K562 (cell line): ENCODE measurements around the gene GRK3.

Experiments used
- ARID1B ChIP-seq: fragments of 450-650 bp; IDR thresholded peaks from 2 replicates; pipeline ENCODE4 v1.6.1; 2016; ENCODE audit warnings: antibody characterized with exemption, mild to moderate bottlenecking, inconsistent platforms
- CTCF ChIP-seq, 3 experiments: IDR thresholded peaks in 2 of 3; conservative IDR thresholded peaks in 1 of 3; 2 replicates each; pipeline ENCODE4 v1.5.1; 2011 to 2012; ENCODE audit warnings: low read length in 3 of 3, mild to moderate bottlenecking in 3 of 3, control low read depth in 2 of 3, improper control_type of control experiment in 1 of 3, inconsistent platforms in 1 of 3, low read depth in 1 of 3, mixed read lengths in 1 of 3, moderate library complexity in 1 of 3; ENCODE audit not compliant: insufficient read depth in 2 of 3
- ETV6 ChIP-seq, 3 experiments: fragments of 150-350 bp in 1 of 3; sonication (generic) in 1 of 3; formaldehyde crosslinking in 1 of 3; IDR thresholded peaks; 2 replicates each; pipeline versions ENCODE4 v1.6.1 to v1.8.0; 2014 to 2022; ENCODE audit warnings: borderline replicate concordance in 2 of 3, low read depth in 2 of 3, antibody characterized with exemption in 1 of 3, low read length in 1 of 3, mild to moderate bottlenecking in 1 of 3, missing genetic modification reagents in 1 of 3
- KLF1 ChIP-seq: fragments of 450-650 bp; IDR thresholded peaks from 2 replicates; pipeline ENCODE4 v1.6.1; 2016; ENCODE audit warnings: missing genetic modification characterization, missing compliant biosample characterization
- POLR2A ChIP-seq: fragments of 450-650 bp; conservative IDR thresholded peaks from 2 replicates; pipeline ENCODE4 v1.6.1; 2016
- RCOR1 ChIP-seq, 2 experiments: IDR thresholded peaks; 2 replicates each; pipeline ENCODE4 v1.6.1; 2012; ENCODE audit warnings: low read depth in 2 of 2, low read length in 2 of 2, borderline replicate concordance in 1 of 2, improper control_type of control experiment in 1 of 2
- RNF2 ChIP-seq: sonication (generic); IDR thresholded peaks from 2 replicates; pipeline ENCODE4 v1.6.1; 2016
- SP1 ChIP-seq: sonication (generic); formaldehyde crosslinking; IDR thresholded peaks from 2 replicates; pipeline ENCODE4 v1.8.1; 2022; ENCODE audit warnings: mild to moderate bottlenecking, missing genetic modification reagents
- STAT5B ChIP-seq: fragments of 250-450 bp; sonication (Bioruptor Pico); IDR thresholded peaks from 2 replicates; pipeline ENCODE4 v1.8.0; 2021; ENCODE audit warnings: mild to moderate bottlenecking, inconsistent platforms
- TCF7L2 ChIP-seq: fragments of 150-350 bp; IDR thresholded peaks from 2 replicates; pipeline ENCODE4 v1.6.1; 2016; ENCODE audit warnings: low read depth, mild to moderate bottlenecking, low read length, moderate library complexity
- TEAD1 ChIP-seq, 2 experiments: fragments of 450-650 bp in 1 of 2; sonication (generic) in 1 of 2; formaldehyde crosslinking; IDR thresholded peaks; 2 replicates each; pipeline versions ENCODE4 v1.4.0 to v1.8.0; 2020 to 2022; ENCODE audit warnings: mild to moderate bottlenecking in 2 of 2, missing genetic modification reagents in 1 of 2
- USF1 ChIP-seq: sonication (generic); formaldehyde crosslinking; IDR thresholded peaks from 2 replicates; pipeline ENCODE4 v1.9.0; 2022; ENCODE audit warnings: mild to moderate bottlenecking, missing genetic modification reagents
- TF ChIP-seq, protein P1 (sequence below), 2 experiments: fragments of 450-650 bp in 1 of 2; sonication (generic) in 1 of 2; formaldehyde crosslinking in 1 of 2; IDR thresholded peaks in 1 of 2; conservative IDR thresholded peaks in 1 of 2; 2 replicates each; pipeline versions ENCODE4 v1.6.1 to v1.8.1; 2016 to 2023; ENCODE audit warnings: mild to moderate bottlenecking in 2 of 2, moderate library complexity in 2 of 2, inconsistent platforms in 1 of 2, missing genetic modification reagents in 1 of 2
- TF ChIP-seq, protein P2 (sequence below): sonication (generic); formaldehyde crosslinking; IDR thresholded peaks from 2 replicates; pipeline ENCODE4 v1.8.1; 2023; ENCODE audit warnings: mild to moderate bottlenecking, missing genetic modification reagents

- TF ChIP-seq USF1 (CRISPR knock-in tag), result no peak
- TF ChIP-seq, protein P1, sequence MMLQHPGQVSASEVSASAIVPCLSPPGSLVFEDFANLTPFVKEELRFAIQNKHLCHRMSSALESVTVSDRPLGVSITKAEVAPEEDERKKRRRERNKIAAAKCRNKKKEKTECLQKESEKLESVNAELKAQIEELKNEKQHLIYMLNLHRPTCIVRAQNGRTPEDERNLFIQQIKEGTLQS (IDR thresholded peaks at IDR 0.05), result no peak
- TF ChIP-seq, protein P1 (CRISPR knock-in tag; conservative IDR thresholded peaks at IDR 0.05), result no peak
- no peak for TF ChIP-seq POLR2A
- TF ChIP-seq SP1, result no peak
- no peak for TF ChIP-seq TCF7L2
- no peak for TF ChIP-seq TEAD1 (CRISPR knock-in tag; IDR thresholded peaks at IDR 0.05)
- TF ChIP-seq CTCF (IDR thresholded peaks at IDR 0.05 in 2 of 3, conservative IDR thresholded peaks at IDR 0.05 in 1 of 3; ENCODE audit: insufficient read depth in 2 of 3, low read depth in 1 of 3, low read length in 3 of 3), result no peak
- no peak for TF ChIP-seq ETV6 (IDR thresholded peaks at IDR 0.05; ENCODE audit: borderline replicate concordance in 1 of 2, low read depth in 2 of 2, low read length in 1 of 2)
- no peak for TF ChIP-seq ETV6 (CRISPR knock-in tag; IDR thresholded peaks at IDR 0.05; ENCODE audit: borderline replicate concordance)
- TF ChIP-seq, protein P2, sequence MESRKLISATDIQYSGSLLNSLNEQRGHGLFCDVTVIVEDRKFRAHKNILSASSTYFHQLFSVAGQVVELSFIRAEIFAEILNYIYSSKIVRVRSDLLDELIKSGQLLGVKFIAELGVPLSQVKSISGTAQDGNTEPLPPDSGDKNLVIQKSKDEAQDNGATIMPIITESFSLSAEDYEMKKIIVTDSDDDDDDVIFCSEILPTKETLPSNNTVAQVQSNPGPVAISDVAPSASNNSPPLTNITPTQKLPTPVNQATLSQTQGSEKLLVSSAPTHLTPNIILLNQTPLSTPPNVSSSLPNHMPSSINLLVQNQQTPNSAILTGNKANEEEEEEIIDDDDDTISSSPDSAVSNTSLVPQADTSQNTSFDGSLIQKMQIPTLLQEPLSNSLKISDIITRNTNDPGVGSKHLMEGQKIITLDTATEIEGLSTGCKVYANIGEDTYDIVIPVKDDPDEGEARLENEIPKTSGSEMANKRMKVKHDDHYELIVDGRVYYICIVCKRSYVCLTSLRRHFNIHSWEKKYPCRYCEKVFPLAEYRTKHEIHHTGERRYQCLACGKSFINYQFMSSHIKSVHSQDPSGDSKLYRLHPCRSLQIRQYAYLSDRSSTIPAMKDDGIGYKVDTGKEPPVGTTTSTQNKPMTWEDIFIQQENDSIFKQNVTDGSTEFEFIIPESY (CRISPR knock-in tag), result no peak
- no peak for TF ChIP-seq RCOR1 (IDR thresholded peaks at IDR 0.05; ENCODE audit: borderline replicate concordance in 1 of 2, low read depth in 2 of 2, low read length in 2 of 2)
- TF ChIP-seq ARID1B, result no peak
- no peak for TF ChIP-seq RNF2
- TF ChIP-seq KLF1, result no peak
- TF ChIP-seq STAT5B (CRISPR knock-in tag), result no peak
Observed at GRCh38 chr22:25658633-25659032, 94.2 kb downstream of the GRK3 start.
